MM.1S (cell line): ENCODE measurements around the gene INTS7.

Experiments
- CTCF ChIP-seq: fragments of 300-600 bp; sonication (generic); IDR thresholded peaks from 2 replicates; pipeline ENCODE4 v1.5.1; 2016; ENCODE audit warnings: antibody characterized with exemption, low read length, mixed read lengths
- EZH2 ChIP-seq: fragments of 300-600 bp; sonication (generic); optimal IDR thresholded peaks from 2 replicates; pipeline ENCODE3; 2017; ENCODE audit warnings: low read depth, mild to moderate bottlenecking, antibody characterized with exemption, low read length, mixed read lengths

GRCh38 chr1:211910913-211911485 is 124.4 kb downstream of the INTS7 start:
- TF ChIP-seq CTCF (no peak), EZH2 (no peak)
